Measurements from ENCODE around the gene ATRIP. TPM values are rescaled to one million over a fixed set of nuclear protein-coding genes. Genes with fewer than 3 reads are reported as not detected.

ATRIP gene
- total RNA-seq, 1 donor from 2014 or later = 14.6 TPM

DNA sequence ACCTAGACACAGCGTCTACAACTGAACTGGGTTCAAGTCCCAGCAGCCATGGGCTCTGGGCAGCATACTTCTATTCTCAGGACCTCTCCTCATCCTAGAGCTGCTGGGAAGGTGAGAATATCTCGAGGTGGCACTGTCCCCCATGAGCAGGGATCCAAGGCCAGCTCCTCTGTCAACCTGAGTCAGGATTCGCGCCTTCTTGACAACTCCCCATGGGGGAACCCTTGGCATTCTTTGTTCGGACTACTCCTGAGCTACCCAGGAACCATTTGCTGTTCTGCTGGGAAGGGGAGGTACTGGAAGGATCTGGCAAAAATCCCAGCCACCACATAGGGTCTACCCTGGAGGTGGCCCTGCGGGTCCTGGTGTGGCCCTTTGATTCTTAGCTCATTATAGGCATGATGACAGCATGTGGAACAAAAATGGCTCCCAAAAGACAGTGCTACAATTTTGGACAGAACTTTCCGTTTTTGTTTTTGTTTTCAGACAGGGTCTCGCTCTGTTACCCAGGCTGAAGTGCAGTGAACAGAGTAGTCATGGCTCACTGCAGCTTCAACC is 38.9 kb upstream of the ATRIP start:
- no peaks in the 10 kb centered on the region for H3K9me3 Mint-ChIP-seq
- H3K27me3 Mint-ChIP-seq = no peaks in the 10 kb centered on the region
- TF ChIP-seq, protein P1, sequence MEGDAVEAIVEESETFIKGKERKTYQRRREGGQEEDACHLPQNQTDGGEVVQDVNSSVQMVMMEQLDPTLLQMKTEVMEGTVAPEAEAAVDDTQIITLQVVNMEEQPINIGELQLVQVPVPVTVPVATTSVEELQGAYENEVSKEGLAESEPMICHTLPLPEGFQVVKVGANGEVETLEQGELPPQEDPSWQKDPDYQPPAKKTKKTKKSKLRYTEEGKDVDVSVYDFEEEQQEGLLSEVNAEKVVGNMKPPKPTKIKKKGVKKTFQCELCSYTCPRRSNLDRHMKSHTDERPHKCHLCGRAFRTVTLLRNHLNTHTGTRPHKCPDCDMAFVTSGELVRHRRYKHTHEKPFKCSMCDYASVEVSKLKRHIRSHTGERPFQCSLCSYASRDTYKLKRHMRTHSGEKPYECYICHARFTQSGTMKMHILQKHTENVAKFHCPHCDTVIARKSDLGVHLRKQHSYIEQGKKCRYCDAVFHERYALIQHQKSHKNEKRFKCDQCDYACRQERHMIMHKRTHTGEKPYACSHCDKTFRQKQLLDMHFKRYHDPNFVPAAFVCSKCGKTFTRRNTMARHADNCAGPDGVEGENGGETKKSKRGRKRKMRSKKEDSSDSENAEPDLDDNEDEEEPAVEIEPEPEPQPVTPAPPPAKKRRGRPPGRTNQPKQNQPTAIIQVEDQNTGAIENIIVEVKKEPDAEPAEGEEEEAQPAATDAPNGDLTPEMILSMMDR (IDR thresholded peaks at IDR 0.05) = no peak
- no peak overlapping the region for H3K4me3 Mint-ChIP-seq
- ChIA-PET CTCF (interaction anchor here (1.0 to 1.2 kb wide), 2 partner anchors 29 to 142 kb away, joined by 4 to 5 read pairs; no protein-coding TSS in a partner anchor), POLR2A (no interaction called here)
- peak; percentile 11 for DNase-seq
- no peaks in the 10 kb centered on the region for H3K36me3 Mint-ChIP-seq (ENCODE audit: low read depth)
- no peak overlapping the region for H3K27ac Mint-ChIP-seq
- no peaks in the 10 kb centered on the region for H3K4me1 Mint-ChIP-seq
- intact Hi-C loops (cut with micrococcal nuclease) = no loop called here
- no peak for ATAC-seq (ENCODE audit: low read depth)

DNA sequence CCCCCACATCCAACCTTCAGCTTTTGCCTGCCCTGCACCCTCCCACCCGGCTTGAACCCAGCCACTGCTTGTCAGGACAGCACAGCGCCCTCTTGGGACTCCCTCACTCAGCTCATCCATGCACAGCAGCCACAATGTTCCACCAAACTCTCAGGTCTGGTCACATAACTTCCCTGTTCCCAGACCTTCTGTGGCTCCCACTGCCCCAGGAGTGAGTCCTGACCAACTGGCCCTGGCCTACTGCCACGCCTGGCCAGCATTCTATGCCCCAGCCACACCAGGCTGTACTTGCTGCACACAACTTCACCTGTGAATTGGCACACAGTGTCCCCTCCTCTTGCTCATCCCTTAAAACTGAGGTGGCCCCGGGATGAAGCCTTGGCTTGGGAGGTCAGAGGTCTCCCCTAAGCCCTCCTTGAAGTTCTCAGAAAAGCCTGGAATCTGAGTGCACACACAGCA is 37.7 kb upstream of the ATRIP start:
- intact Hi-C loops (cut with micrococcal nuclease) = no loop called here
- Mint-ChIP-seq H3K4me1 (no peaks in the 10 kb centered on the region), H3K27me3 (no peaks in the 10 kb centered on the region), H3K36me3 (ENCODE audit: low read depth) (no peaks in the 10 kb centered on the region), H3K9me3 (no peaks in the 10 kb centered on the region), H3K27ac (no peak overlapping the region), H3K4me3 (no peak overlapping the region)
- ChIA-PET CTCF (no interaction called here), POLR2A (no interaction called here)
- no peak for DNase-seq
- TF ChIP-seq, protein P1 (IDR thresholded peaks at IDR 0.05) = no peak
- ATAC-seq (ENCODE audit: low read depth) = no peak

DNA sequence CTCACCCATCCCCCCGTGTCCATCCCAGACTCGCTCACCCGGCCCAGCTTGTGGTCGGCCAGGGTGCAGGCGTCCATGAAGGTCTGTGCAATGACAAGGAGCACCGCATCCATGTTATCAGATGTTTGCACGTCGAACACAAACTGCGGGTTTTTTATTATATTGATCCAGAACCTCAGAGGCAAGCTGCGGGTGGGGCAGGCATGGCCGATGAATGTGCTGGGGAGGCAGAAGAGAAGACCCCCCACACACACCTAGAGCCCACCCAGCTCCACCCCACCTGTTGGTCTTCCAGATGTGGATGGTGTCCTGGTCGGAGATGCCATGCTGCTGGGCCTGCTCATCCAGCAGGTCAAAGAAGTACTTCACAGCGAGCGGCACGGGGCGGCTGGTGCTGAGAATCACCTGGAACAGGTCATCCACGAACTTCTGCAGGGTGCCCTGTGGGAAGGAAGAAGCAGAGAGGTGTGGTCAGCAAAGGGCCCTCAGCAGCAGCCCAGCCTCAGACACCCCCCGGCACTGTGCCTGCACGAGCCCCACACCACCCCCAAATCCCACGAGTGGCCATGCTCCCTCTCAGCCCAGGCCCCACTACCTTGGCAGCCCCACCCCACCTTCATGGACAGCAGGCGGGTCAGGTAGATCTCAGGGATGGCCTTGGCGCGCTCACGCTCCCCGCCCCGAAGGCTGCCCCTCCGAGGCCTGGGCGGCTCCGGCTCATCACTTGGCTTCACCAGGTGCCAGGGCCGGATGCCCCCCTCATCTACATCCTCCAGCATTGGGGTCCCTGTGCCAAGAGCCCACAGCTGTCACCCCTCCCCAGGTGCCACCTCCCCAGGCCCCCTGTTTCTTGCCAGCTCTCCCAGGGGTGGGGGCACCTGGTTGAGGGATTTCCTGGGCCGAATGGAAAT is 37.0 kb upstream of the ATRIP start:
- no peaks in the 10 kb centered on the region for H3K4me1 Mint-ChIP-seq
- DNase-seq (no peak), ATAC-seq (ENCODE audit: low read depth) (no peak)
- H3K27me3 Mint-ChIP-seq = no peaks in the 10 kb centered on the region
- no peaks in the 10 kb centered on the region for H3K9me3 Mint-ChIP-seq
- POLR2A ChIA-PET = no interaction called here
- no peaks in the 10 kb centered on the region for H3K36me3 Mint-ChIP-seq (ENCODE audit: low read depth)
- intact Hi-C loops (cut with micrococcal nuclease) = no loop called here
- CTCF ChIA-PET = no interaction called here
- TF ChIP-seq, protein P1 (IDR thresholded peaks at IDR 0.05) = no peak
- H3K4me3 Mint-ChIP-seq = no peak overlapping the region
- no peak overlapping the region for H3K27ac Mint-ChIP-seq

DNA sequence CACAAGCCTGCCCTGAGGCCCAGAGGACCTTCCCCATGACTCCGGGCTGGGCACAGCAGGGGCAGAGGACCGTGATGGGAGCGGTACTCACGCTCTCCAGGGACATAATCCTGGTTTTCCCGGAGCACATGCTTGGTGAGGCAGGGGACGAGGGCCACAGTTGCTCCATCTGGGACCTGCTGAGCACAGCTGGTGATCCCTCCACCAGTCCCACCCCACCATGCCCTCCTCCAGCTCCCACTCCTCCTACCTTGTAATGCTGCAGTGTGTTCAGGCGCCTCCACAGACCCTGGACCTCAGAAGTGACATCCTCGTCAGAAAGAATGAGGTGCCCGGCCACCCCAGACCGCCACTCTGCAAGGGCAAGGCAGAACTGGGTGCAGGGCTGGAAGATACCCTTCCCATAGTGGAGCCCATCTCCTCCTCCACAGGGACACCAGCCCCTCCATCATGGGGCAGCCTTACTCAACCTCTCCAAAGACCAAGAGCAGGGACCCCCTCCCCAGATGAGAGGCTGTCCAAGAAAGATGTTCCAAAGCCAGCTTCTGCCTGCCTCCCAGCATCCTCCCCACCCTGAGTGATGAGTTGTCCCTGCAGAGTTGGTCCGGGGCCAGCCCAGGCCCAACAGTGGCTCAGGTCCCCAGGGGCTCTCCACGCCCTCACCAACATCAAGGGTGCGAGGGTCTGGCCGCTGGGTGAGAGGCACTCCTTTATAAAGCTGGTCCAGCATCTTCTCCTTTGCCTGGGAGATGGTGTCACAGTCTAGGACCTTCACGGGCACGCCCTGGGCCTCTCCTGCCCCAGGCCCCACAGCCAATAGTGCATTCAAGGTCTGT is 36.1 kb upstream of the ATRIP start:
- no peaks in the 10 kb centered on the region for H3K27me3 Mint-ChIP-seq
- no peak overlapping the region for H3K27ac Mint-ChIP-seq
- ATAC-seq (ENCODE audit: low read depth) = no peak
- TF ChIP-seq, protein P1 (IDR thresholded peaks at IDR 0.05) = no peak
- H3K4me1 Mint-ChIP-seq = no peaks in the 10 kb centered on the region
- intact Hi-C loops (cut with micrococcal nuclease) = no loop called here
- no peaks in the 10 kb centered on the region for H3K36me3 Mint-ChIP-seq (ENCODE audit: low read depth)
- H3K9me3 Mint-ChIP-seq = no peaks in the 10 kb centered on the region
- no peak overlapping the region for H3K4me3 Mint-ChIP-seq
- CTCF ChIA-PET = interaction anchor here (1.8 kb wide), 1 partner anchor 10 kb away, joined by 10 read pairs; no protein-coding TSS in a partner anchor
- POLR2A ChIA-PET = no interaction called here
- DNase-seq = no peak
